Activated T-helper 1 cell treated with Interleukin-2 at 50 U/mL for 16 hours (primary cell): ENCODE measurements around the gene OR4K5.
"Not testable (repeated sequence)": the region's sequence is repeated elsewhere in the genome, so short reads cannot be mapped to it uniquely, and the experiment has no call there.

Source experiments
- DNase-seq: peaks from one replicate; pipeline ENCODE4 v3.0.0-alpha.2; 2020; ENCODE audit warnings: low read depth

Gene OR4K5

GRCh38 chr14:19920021-19920657 lies at the start of gene OR4K5:
Gene OR4K5, plus strand, starts transcription at chr14:19920607. Its CDS starts 0 bp downstream, at chr14:19920607.
- no peak for DNase-seq

DNA sequence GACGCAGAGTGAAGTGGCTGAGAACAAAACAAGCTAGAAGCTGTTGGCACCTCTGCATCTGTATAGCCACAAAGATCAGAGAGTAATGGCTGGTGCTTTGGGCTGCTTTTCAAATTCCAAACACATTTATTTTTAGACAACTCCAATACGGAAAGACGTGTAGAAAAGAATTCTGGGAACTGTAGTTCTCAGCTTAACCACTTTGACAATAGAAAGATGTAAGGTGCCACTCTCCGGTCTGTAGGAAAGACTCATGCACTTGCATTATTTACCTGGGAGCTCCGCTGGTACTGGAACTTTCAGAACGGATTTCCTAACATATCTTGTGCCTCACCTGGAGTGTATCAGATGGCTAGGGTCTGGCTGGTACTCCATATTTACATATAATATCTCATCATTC lies 47.2 kb upstream of the OR4K5 start:
- DNase-seq: no peak

DNA sequence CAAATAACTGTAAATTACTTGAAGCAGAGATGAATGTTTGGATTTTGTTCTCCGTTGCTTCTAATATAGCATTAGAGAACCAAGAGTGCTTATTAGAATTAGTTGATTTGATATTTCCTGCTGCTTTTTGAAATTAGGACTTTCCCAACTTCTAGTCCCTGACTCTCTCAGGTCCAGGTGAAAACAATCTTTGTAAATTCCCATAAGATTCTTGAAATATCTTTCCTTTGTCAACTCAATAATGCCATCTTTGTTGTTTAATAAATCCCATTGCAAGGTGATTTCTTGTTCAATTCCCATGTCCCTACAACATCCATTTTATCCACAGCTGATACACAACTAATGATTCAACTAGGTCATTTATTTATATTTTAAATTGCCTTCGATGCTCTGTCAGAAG lies 45.6 kb upstream of the OR4K5 start, which contains the start of gene OR4K2:
Gene OR4K2 (plus strand): TSS at position 301 of the 400 bp plus-strand sequence. CDS start 1,126 bp downstream, outside the sequence.
- no peak for DNase-seq

DNA sequence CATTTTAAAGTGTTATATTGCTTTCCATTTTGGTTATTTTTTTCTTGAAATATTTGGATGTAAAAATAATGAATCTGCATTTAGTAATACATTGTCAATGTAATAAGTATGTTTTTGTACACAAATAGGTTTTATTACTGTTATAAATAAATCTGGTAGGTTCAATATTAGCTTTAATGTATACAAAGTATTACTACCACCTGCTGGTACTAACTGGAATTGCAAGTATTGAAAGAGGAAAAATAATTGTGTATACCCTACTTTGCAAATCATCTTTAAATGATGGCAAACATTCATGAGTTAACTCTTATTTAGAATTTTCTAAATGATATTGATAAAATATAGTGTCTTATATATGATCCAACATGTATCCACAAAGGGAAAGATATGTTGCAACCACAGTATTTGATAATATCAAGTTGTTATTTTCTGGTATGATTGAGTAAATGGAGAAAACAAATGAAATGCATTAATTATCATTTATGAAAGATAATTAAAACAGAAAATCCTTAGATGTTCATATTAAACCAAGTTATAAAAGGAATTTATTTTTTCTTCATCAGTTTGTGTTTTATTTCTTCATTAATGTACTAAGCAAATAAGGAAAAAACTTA lies 42.3 kb upstream of the OR4K5 start:
- no peak for DNase-seq

- DNase-seq: no peak
Observed at GRCh38 chr14:19895282-19895681, 25.1 kb upstream of the OR4K5 start.

- DNase-seq: no peak
Observed at GRCh38 chr14:19900999-19901398, 19.4 kb upstream of the OR4K5 start.

DNA sequence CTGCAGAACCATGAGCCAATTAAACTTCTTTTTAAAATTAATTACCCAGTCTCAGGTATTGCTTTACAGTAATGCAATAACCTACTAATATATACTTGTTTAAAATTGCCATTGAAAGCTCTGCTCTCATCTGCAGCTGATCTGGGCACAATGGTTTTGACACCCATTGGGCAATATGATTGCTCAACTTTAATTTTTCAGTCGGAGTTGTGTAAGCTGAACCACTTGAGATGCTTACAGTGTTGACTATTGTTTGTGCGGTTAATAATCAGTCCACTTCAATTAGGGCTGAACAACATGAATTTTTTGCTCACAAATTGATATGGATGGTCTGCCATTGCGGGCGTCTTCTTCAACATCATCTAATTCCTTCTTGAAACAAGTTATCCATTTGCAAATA lies 18.0 kb upstream of the OR4K5 start:
- no peak for DNase-seq

GRCh38 chr14:19906665-19907064 lies 13.7 kb upstream of the OR4K5 start:
- no peak for DNase-seq

DNA sequence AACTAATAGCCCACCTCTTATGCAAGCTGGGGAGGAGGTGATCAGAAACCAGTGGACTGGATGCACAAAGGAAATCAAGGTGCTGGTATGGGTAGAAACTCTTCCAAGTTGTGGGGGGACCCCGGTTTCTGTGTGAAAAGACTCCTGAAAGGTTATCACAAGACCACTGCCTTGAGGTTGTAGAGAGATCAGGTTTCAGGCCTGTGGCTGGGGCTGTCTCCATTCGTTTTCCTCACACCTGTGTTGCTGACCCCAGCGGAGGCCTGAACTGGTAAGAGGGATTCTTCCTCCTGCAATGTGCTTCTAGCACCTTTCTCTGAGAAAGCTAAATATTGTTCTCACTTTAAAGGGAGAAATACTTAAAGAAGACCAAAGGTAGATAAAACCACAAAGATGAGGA lies 9.3 kb upstream of the OR4K5 start:
- DNase-seq: no peak

DNA sequence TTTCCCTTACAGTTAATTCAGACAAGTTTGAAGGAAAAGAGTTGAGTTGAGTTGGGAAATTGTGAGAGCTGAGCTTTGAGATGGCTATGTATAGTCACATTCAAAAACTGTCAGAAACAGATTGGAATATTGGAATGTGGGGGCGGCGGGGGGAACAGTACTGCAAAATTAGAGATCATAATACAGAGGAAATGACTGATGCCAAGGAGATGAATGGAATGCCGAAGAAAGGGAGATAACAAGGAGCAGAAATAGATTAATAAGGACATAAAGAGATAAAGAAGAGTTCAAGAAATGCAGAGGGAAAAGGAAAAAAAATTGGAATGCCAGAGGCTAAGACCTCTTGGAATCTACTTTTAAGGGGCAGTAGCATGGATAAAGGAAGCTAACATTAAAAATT lies 3.2 kb upstream of the OR4K5 start:
- DNase-seq: no peak

GRCh38 chr14:19917955-19918518 lies 2.4 kb upstream of the OR4K5 start:
- DNase-seq: no peak

- no peak for DNase-seq
Observed at GRCh38 chr14:19918553-19919264, 1.7 kb upstream of the OR4K5 start.

DNA sequence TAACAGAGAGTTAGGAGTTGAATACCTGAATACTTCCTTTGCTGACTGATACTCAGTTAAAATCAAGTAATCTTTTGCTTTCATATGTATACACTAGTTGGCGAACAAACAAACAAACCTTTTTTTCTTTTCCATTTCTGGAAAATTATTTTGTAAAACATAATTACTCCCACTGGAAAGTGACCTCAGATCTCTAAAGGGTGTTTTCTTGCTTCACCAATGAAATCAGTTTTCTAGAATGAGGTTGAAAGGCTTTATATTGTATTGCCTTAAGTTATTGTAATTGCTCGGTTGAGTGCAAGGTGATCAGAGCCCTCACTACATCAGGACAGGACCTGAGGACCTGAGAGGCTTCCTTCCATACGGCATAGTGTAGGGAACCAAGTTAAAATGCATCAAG lies 10.2 kb downstream of the OR4K5 start, which contains the start of gene OR4K1:
Gene OR4K1 (plus strand): TSS at position 301 of the 400 bp plus-strand sequence. CDS start 4,750 bp downstream, outside the sequence.
- no peak for DNase-seq

GRCh38 chr14:19941668-19942067 lies 21.3 kb downstream of the OR4K5 start:
- DNase-seq: no peak

GRCh38 chr14:19947413-19948090 lies 27.1 kb downstream of the OR4K5 start:
- DNase-seq: no peak

DNA sequence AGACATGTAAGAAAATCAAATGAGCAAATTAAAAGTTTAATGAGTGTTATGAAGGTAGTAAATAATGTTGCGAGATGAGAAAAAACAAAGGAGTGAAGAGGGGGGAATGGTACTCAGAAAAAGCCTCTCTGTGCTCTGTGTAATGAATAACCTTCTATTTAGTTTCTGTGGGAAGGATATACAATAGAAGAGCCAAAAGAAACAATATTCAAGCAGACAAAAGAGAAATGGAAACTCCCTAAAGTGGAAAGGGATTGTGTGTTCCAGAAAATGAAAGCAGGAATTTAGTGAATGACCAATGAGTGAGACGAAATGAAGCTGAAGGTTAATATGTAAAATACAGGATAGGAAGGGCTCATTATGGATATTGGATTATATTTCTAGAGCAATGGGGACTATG lies 28.8 kb downstream of the OR4K5 start:
- no peak for DNase-seq

- DNase-seq: not testable (repeated sequence)
Observed at GRCh38 chr14:19969735-19970134, 49.3 kb downstream of the OR4K5 start.
